ENCODE results near the gene ERAL1. TPM values are rescaled to one million over a fixed set of nuclear protein-coding genes. Genes with fewer than 3 reads are reported as not detected.

The ERAL1 gene
- total and polyA plus RNA-seq, 2 of the 8 experiments (the other 6 are each of a cell fraction or from before 2014, with no cell fraction given) = 67.8 to 122 TPM

DNA sequence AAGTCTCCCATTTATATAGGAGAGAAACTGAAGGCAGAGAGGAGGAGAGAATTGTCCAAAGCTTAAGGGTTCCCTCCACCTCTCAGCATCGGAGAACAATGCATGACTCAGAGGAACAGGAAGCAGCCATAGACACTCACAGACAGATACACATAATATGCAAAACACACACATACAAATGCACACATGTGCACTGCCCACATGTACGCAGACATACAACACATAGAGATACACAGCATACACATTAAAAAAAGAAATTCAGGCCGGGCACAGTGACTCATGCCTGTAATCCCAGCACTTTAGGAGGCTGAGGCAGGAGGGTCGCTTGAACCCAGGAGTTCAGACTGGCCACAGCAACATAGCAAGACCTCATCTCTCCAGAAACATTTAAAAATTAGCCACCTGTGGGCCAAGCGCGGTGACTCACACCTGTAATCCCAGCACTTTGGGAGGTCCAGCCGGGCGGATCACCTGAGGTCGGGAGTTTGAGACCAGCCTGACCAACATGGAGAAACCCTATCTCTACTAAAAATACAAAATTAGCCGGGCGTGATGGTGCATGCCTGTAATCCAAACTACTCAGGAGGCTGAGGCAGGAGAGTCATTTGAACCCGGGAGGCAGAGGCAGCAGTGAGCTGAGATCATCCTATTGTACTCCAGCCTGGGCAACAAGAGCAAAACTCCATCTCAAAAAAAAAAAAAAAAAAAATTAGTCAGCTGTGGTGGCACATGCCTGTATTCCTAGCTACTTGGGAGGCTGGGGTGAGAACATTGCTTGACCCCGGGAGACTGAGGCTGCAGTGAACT lies 11.3 kb downstream of the ERAL1 start (continued):
- TF ChIP-seq EGR1 (IDR thresholded peaks at IDR 0.05; ENCODE audit: borderline replicate concordance, low read depth, low read length) = no peak
- TF ChIP-seq, protein P1, sequence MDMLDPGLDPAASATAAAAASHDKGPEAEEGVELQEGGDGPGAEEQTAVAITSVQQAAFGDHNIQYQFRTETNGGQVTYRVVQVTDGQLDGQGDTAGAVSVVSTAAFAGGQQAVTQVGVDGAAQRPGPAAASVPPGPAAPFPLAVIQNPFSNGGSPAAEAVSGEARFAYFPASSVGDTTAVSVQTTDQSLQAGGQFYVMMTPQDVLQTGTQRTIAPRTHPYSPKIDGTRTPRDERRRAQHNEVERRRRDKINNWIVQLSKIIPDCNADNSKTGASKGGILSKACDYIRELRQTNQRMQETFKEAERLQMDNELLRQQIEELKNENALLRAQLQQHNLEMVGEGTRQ (IDR thresholded peaks at IDR 0.05; ENCODE audit: low read length) = no peak
- no peak for TF ChIP-seq GABPA (IDR thresholded peaks at IDR 0.05; ENCODE audit: borderline replicate concordance, insufficient read depth, low read length)
- TF ChIP-seq EZH2 (IDR thresholded peaks at IDR 0.05; ENCODE audit: low read depth, low read length, severe bottlenecking) = no peak
- TF ChIP-seq RFX5 (IDR thresholded peaks at IDR 0.05; ENCODE audit: borderline replicate concordance, low read depth, low read length) = no peak
- no peak for TF ChIP-seq TEAD4 (IDR thresholded peaks at IDR 0.05; ENCODE audit: low read depth, low read length)

All from H1 (cell line).